ENCODE data around the gene SLF1.
"Not testable (repeated sequence)": the region's sequence is repeated elsewhere in the genome, so short reads cannot be mapped to it uniquely, and the experiment has no call there.

Gene SLF1

DNA sequence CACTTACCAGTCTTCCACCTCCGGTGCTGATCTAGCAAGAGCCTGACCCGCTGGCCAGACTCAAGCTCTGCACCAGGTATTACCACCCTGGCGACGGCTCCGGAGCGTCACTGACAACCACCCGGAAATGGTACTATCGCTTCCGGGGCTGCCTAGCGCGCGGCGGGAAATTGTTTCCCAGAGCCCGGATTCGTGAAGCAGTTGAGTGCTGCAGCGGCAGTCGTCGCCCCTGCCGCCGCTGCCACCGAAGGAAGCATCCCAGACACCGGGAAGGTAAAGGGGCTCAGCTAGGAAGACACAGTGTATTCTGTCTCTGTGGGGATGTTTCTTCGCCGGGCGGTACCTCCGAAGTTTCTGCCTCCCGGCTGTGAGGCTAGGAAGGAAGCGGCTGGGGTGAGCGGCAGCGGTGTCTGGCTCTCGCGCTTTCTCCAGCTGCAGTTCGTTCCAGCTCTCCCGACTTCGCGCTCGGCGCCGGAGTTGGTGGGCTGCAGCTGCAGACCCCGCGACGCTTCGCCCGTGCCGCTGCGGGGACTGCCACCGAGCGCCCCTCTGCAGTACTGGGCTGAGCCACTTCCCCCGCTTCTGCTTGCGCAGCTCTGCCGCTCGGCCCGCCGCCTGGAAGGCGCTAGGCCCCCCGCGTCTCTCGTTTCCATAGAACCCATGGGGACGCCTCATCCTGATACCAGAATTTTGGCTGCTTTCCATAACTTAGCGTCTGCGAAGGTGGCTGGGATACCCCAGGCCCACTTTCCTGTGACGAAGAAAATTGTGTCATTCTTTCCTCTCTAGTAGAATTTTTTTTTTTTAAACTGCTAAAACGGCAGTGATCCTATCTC is at the start of gene SLF1, which contains the start of gene KIAA0825:
Gene SLF1, plus strand, starts transcription at position 177 of the 836 bp plus-strand sequence. CDS start 10,142 bp downstream, outside the sequence.
Gene KIAA0825, minus strand, starts transcription at position 112 of the 836 bp plus-strand sequence. CDS start 81,478 bp downstream, outside the sequence.
- Histone ChIP-seq H3K4me3 (peak within 1 kb of the TSS; percentile 75 to 96 (median 90)), H4K20me1 (peaks cover 0 to 18% (median 8%) of the 10 kb centered on the region in 11 experiments; a peak in 12 of 22 replicates), H3K9me3 (replicated peaks in 1 of 11) (no peaks in the 10 kb centered on the region), H3K36me3 (no peaks in the 10 kb centered on the region), H3K4me2 (peak within 1 kb of the TSS; percentile 79 to 95 (median 88)), H3K9ac (peak within 1 kb of the TSS; percentile 73 to 88 (median 83)), H3K27ac (peak within 1 kb of the TSS; percentile 25 to 84 (median 80); a peak in 21 of 22 replicates), H3K4me1 (peaks cover 24 to 52% (median 33%) of the 10 kb centered on the region in 10 experiments), H3K27me3 (no peaks in the 10 kb centered on the region)
- TF ChIP-seq Cebpa-rat (IDR thresholded peaks at IDR 0.05): no peak

DNA sequence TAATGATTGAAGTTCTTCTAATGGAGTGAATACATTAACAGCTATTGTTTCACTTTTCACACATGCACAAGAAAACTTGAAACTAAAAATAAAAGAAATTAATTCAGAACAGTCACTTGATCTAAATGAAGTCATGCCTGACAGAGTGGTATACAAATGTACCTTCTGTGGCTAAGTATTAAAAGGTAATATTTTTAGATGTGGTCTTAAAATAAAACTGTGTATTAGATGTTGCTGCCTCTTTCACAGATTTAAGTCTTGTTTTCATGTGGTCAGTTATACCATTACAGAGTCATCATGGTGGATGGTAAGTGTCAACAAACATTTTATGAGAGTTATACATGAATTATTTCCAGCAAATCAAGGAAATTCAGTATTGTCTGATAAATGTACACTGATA is 47.1 kb upstream of the SLF1 start:
- H3K27me3 ChIP-seq: no peaks in the 10 kb centered on the region
- peaks cover 0 to 3% (median 0%) of the 10 kb centered on the region in 10 experiments; a peak in 1 of 20 replicates for H3K4me1 ChIP-seq
- H4K20me1 ChIP-seq: no peaks in the 10 kb centered on the region
- H3K9me3 ChIP-seq (replicated peaks in 1 of 11): 0 out of 22 replicates have a peak, but pooled peaks cover 0 to 4% (median 0%) of the 10 kb centered on the region in 11 experiments
- no peak overlapping the region for H3K4me3 ChIP-seq
- H3K4me2 ChIP-seq: peak overlapping the region in 2 of 11 experiments; percentile 5 to 21; a peak in 3 of 22 replicates
- no peak for TF ChIP-seq Cebpa-rat (IDR thresholded peaks at IDR 0.05)
- no peak overlapping the region for H3K27ac ChIP-seq
- H3K9ac ChIP-seq: no peak overlapping the region
- no peaks in the 10 kb centered on the region for H3K36me3 ChIP-seq

DNA sequence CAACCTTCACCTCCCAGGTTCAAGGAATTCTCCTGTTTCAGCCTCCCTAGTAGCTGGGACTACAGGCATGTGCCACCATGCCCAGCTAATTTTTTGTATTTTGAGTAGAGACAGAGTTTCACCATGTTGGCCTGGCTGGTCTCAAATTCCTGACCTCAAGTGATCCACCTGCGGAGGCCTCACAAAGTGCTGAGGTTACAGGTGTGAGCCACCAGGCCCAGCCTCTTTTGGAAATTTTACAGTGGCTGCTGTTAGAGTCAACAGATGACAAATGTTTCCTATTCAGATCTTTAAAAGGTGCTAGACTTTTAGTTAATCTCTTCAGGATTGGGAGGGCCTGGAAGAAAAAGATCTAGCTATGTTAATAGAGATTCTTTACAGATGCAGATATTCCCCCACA is 45.1 kb upstream of the SLF1 start:
- H3K36me3 ChIP-seq; H3K27me3 ChIP-seq; H3K4me2 ChIP-seq; H3K9ac ChIP-seq; H3K9me3 ChIP-seq (replicated peaks in 1 of 11); H3K4me3 ChIP-seq; H4K20me1 ChIP-seq; H3K27ac ChIP-seq: not testable (repeated sequence)
- peaks cover 6 to 16% (median 13%) of the 10 kb centered on the region in 10 experiments; a peak in 17 of 20 replicates for H3K4me1 ChIP-seq

DNA sequence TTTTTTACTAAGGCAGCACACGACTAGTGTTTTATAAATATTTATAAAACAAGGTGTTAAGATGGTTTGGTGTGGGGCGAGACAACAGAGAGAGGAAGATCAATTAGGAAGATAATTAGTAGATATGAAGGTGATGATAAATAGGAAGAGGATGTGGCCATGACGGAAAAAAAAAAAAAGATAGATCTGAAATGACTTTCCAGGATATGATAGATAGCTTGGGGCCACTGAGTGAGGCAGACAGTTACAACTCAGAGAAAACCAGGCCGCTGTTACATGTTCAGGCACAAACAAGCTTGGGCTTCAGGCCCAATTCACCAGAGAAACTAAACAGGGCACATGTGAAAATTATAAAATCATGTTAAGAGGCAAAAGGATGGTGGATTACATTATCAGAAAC is 43.3 kb upstream of the SLF1 start:
- Histone ChIP-seq H4K20me1 (peaks cover 0 to 3% (median 0%) of the 10 kb centered on the region in 11 experiments; a peak in 2 of 22 replicates), H3K27ac (no peak overlapping the region), H3K36me3 (no peaks in the 10 kb centered on the region), H3K4me3 (no peak overlapping the region), H3K9ac (no peak overlapping the region), H3K27me3 (no peaks in the 10 kb centered on the region), H3K4me1 (peaks cover 9 to 28% (median 22%) of the 10 kb centered on the region in 10 experiments; a peak in 19 of 20 replicates), H3K9me3 (replicated peaks in 1 of 11) (0 out of 22 replicates have a peak, but pooled peaks cover 0 to 4% (median 0%) of the 10 kb centered on the region in 11 experiments), H3K4me2 (no peak overlapping the region)
- no peak for TF ChIP-seq Cebpa-rat (IDR thresholded peaks at IDR 0.05)

DNA sequence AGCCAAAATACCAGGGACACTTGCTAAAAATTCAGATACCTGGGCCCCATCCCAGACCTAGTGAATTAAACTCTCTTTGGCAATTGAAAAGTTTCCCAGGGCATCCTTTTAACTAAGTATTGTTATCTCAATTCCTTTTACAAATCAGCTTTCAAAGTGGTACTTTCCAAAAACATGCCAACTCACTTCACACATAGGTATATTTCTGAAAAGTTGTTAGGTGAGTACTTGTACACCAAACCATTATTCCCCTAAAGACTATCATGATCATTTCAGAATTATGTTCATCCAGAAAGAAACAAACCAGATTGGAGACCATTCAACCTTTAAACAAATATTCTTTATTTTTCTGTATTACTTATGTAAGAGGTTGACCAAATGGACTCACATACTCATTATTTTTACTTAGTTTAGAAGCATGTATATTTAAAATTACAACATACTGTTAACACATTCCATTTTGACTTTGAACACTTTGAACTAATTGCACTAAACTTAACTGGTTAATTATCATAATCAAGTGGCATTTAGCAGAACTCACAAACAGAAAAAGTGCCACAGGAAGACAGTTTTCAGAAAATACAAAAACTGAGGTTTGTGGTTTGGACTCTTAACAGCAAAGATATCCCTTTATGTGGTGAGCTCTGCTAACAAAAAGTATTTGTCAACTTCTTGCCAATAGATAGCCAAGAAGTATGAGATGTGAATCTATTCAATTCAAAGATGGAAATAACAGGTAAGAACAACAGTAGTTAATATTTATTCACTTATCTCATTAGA is 40.8 kb upstream of the SLF1 start:
- Histone ChIP-seq H3K4me3 (no peak overlapping the region), H3K9ac (no peak overlapping the region), H3K4me2 (peak overlapping the region in 10 of 11 experiments; percentile 6 to 77 (median 56); a peak in 18 of 22 replicates), H3K27me3 (no peaks in the 10 kb centered on the region), H3K27ac (no peak overlapping the region), H4K20me1 (peaks cover 0 to 3% (median 0%) of the 10 kb centered on the region in 11 experiments; a peak in 2 of 22 replicates), H3K36me3 (no peaks in the 10 kb centered on the region), H3K9me3 (replicated peaks in 1 of 11) (peaks cover 0 to 4% (median 0%) of the 10 kb centered on the region in 11 experiments; a peak in 2 of 22 replicates), H3K4me1 (peaks cover 9 to 28% (median 22%) of the 10 kb centered on the region in 10 experiments; a peak in 19 of 20 replicates)
- no peak for TF ChIP-seq Cebpa-rat (IDR thresholded peaks at IDR 0.05)

DNA sequence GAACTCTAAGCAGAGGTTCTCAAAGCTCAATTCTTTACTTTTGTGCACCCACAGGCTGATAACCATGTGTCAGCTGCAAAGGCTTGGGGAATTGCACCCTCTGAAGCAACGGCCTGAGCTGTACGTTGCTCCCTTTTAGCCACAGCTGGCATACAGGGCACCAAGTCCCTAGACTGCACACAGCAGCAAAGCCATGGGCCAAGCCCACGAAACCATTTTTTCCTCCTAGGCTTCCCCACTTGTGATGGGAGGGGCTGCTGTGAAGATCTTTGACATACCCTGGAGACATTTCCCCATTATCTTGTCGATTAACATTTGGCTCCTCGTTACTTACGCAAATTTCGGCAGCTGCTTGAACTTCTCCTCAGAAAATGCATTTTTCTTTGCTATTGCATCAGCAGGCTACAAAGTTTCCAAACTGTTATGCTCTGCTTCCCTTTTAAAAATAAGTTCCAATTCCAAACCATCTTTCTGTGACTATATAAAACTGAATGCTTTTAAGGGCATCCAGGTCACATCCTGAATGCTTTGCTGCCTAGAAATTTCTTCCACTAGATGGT is 23.1 kb upstream of the SLF1 start:
- Histone ChIP-seq H3K27me3 (no peaks in the 10 kb centered on the region), H3K36me3 (peaks cover 0 to 5% (median 0%) of the 10 kb centered on the region in 11 experiments; a peak in 1 of 22 replicates), H4K20me1 (no peaks in the 10 kb centered on the region), H3K9me3 (replicated peaks in 1 of 11) (peaks cover 0 to 6% (median 0%) of the 10 kb centered on the region in 11 experiments; a peak in 1 of 22 replicates), H3K9ac (no peak overlapping the region), H3K4me1 (no peaks in the 10 kb centered on the region), H3K27ac (no peak overlapping the region), H3K4me3 (no peak overlapping the region), H3K4me2 (no peak overlapping the region)
- TF ChIP-seq Cebpa-rat (IDR thresholded peaks at IDR 0.05): no peak

DNA sequence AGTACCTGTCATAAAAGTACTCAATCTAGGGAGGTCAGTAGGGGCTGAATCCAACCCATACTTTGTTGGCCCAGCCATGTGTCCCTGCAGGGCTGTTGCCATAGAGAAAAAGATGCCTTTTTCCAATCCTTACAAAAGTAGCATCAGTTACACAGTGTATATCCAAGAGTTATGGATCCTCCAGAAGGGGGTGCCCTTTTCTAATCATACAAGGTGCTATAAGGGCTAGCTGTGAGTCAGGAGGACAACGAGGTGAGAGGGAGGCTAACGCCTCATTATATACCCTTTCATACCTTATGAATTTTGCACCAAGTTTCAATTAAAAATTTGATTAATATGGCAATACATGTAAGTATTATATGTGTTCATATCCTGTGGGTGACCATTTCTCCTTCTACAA is 4.9 kb upstream of the SLF1 start:
- H3K4me3 ChIP-seq: no peak overlapping the region
- H3K4me1 ChIP-seq: peaks cover 7 to 18% (median 13%) of the 10 kb centered on the region in 10 experiments; a peak in 18 of 20 replicates
- H3K9ac ChIP-seq: no peak overlapping the region
- no peaks in the 10 kb centered on the region for H3K36me3 ChIP-seq
- H3K27me3 ChIP-seq: no peaks in the 10 kb centered on the region
- H4K20me1 ChIP-seq: no peaks in the 10 kb centered on the region
- no peak overlapping the region for H3K27ac ChIP-seq
- H3K4me2 ChIP-seq: no peak overlapping the region
- TF ChIP-seq Cebpa-rat (IDR thresholded peaks at IDR 0.05): no peak
- no peaks in the 10 kb centered on the region for H3K9me3 ChIP-seq (replicated peaks in 1 of 11)

DNA sequence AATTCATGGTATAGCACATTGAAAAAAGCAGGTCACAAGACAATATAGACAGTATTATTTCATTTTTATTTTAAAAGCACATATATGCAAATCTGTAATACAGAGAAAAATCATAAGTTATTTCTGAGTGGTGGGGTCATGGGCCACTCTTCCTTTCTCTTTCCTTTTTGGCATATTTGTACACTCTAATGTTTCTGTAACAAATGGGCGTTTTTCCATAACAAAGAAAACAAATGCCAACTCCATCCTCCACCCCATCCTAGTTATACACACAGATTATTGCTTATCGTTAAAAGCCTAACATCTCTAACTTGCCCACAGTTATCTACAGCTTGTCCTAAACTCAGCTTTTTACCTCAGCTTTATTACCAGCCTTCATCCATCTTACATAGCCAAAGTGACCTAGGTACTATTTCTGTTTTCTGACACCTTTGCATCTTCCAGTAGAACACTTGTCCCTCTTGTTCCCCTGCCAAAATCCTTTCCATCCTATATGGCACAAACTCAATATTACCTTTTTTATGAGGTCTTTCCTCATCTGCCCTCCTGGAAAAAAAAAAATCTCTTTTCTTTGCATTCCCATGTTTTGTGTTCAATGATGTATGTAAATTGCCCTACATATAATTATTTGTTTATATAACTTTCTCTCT is 4.2 kb upstream of the SLF1 start:
- Histone ChIP-seq H3K9ac (no peak overlapping the region), H4K20me1 (peaks cover 0 to 3% (median 0%) of the 10 kb centered on the region in 11 experiments; a peak in 5 of 22 replicates), H3K36me3 (no peaks in the 10 kb centered on the region), H3K27me3 (no peaks in the 10 kb centered on the region), H3K4me1 (peaks cover 9 to 20% (median 15%) of the 10 kb centered on the region in 10 experiments; a peak in 19 of 20 replicates), H3K9me3 (replicated peaks in 1 of 11) (no peaks in the 10 kb centered on the region), H3K4me3 (no peak overlapping the region), H3K27ac (no peak overlapping the region), H3K4me2 (no peak overlapping the region)
- no peak for TF ChIP-seq Cebpa-rat (IDR thresholded peaks at IDR 0.05)

Data from BLaER1 treated with 17β-estradiol and CSF1 and Interleukin-3, amounts not matched to agents 10 nM and 100 nM (cell line).